Ascending aorta (tissue), 2 donors: ENCODE measurements around the gene ZNF638. TPM values are rescaled to one million over a fixed set of nuclear protein-coding genes. Genes with fewer than 3 reads are reported as not detected.

ENCODE experiments used
- DNase-seq, 2 donors: peaks; one replicate each; pipeline ENCODE4 v3.0.0-alpha.2; 2019; ENCODE audit warnings: low spot score in 2 of 2
- H3K27ac ChIP-seq, 2 donors: fragments of 200-600 bp; sonication (generic); one replicate each; pipeline ENCODE4 v1.5.1; 2016 to 2017; ENCODE audit warnings: mild to moderate bottlenecking in 1 of 2
- H3K27me3 ChIP-seq: fragments of 200-600 bp; sonication (generic); one replicate; pipeline ENCODE4 v1.5.1; 2017
- H3K36me3 ChIP-seq, 2 donors: fragments of 200-600 bp; sonication (generic); one replicate each; pipeline ENCODE4 v1.5.1; 2016
- H3K4me1 ChIP-seq, 2 donors: fragments of 200-600 bp; sonication (generic); one replicate each; pipeline ENCODE4 v1.5.1; 2016 to 2017; ENCODE audit warnings: mild to moderate bottlenecking in 1 of 2
- H3K4me3 ChIP-seq, 2 donors: fragments of 200-600 bp; sonication (generic); one replicate each; pipeline ENCODE4 v1.5.1; 2016 to 2017; ENCODE audit warnings: mild to moderate bottlenecking in 1 of 2
- H3K9me3 ChIP-seq, 2 donors: fragments of 200-600 bp; sonication (generic); one replicate each; pipeline ENCODE4 v1.5.1; 2016
- intact Hi-C: fragments of 100-400 bp; cut with DNase I; formaldehyde crosslinking; loops from one replicate; pipeline ENCODE4 v1.15.1; 2023
- total RNA-seq: library from RNA; depleted of rRNA; stranded (reverse); fragments of >200 nt; gene quantifications from one replicate; pipeline ENCODE4 v1.1.0, GENCODE V29; 2016
- TF ChIP-seq, protein P1 (sequence below), 3 experiments: fragments of 200-600 bp in 2 of 3; fragments of 450-650 bp in 1 of 3; sonication (generic) in 2 of 3; IDR thresholded peaks; one replicate each; pipeline ENCODE4 v1.5.1; 2016 to 2019; ENCODE audit warnings: antibody characterized with exemption in 3 of 3, mild to moderate bottlenecking in 1 of 3, moderate library complexity in 1 of 3

Gene ZNF638
- total RNA-seq, 1 donor from 2014 or later, result 56.0 TPM

DNA sequence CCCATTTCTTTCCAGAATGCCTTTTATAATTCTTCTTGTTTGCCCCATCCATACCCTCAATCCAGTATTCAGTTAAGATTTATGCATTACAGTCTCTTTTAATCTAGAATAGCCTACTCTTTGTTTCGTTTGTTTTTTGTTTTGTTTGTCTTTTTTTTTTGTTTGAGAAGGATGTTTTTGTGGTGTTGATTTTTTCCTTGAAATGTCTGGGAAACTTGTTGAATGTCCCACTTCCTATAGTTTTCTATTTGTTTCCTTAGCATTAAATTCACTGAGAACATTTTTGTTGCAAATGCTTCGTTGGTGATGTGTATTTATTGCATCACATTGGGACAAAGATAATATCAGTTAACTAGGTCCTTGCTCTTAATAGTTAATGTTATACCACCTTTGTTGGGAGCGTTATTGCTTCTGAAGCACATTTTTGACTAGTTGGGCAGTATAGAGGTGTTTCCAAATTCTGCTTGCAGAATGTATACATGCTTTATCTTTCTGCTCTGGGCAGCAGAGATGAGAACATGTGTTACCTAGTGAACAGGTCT, 28.9 kb downstream of the ZNF638 start:
- TF ChIP-seq, protein P1, sequence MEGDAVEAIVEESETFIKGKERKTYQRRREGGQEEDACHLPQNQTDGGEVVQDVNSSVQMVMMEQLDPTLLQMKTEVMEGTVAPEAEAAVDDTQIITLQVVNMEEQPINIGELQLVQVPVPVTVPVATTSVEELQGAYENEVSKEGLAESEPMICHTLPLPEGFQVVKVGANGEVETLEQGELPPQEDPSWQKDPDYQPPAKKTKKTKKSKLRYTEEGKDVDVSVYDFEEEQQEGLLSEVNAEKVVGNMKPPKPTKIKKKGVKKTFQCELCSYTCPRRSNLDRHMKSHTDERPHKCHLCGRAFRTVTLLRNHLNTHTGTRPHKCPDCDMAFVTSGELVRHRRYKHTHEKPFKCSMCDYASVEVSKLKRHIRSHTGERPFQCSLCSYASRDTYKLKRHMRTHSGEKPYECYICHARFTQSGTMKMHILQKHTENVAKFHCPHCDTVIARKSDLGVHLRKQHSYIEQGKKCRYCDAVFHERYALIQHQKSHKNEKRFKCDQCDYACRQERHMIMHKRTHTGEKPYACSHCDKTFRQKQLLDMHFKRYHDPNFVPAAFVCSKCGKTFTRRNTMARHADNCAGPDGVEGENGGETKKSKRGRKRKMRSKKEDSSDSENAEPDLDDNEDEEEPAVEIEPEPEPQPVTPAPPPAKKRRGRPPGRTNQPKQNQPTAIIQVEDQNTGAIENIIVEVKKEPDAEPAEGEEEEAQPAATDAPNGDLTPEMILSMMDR (IDR thresholded peaks at IDR 0.05), result no peak
- H3K4me3 ChIP-seq, result no peak overlapping the region
- no peaks in the 10 kb centered on the region for H3K9me3 ChIP-seq
- H3K27ac ChIP-seq, result no peak overlapping the region
- peaks cover 43 to 69% of the 10 kb centered on the region in 2 donors for H3K36me3 ChIP-seq
- H3K27me3 ChIP-seq, result no peaks in the 10 kb centered on the region
- DNase-seq, result no peak
- no peaks in the 10 kb centered on the region for H3K4me1 ChIP-seq
- intact Hi-C loops, result no loop called here

DNA sequence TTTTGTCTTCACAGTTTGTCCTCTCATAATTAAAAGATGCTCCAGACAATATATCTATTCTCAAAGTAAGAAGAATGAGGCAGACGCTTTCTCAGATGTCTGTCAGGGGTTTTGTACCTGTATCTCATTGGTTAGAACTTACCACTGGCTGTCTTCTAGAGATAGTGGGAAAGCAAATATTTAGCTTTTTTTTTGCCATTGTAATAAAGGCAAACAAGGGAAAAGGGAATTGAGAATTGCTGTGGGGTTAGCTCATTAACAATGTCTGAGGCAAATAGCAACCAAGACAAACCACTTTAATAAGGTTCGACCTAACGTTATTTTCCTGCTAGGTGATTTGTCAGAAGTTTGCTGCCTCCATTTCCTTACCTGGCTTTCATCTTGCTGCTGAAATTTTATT, 30.0 kb downstream of the ZNF638 start:
- H3K9me3 ChIP-seq, result no peaks in the 10 kb centered on the region
- H3K27me3 ChIP-seq, result no peaks in the 10 kb centered on the region
- intact Hi-C loops, result no loop called here
- peaks cover 48 to 73% of the 10 kb centered on the region in 2 donors for H3K36me3 ChIP-seq
- H3K4me1 ChIP-seq, result no peaks in the 10 kb centered on the region
- H3K27ac ChIP-seq, result no peak overlapping the region
- TF ChIP-seq, protein P1 (IDR thresholded peaks at IDR 0.05), result no peak
- H3K4me3 ChIP-seq, result no peak overlapping the region
- no peak for DNase-seq

DNA sequence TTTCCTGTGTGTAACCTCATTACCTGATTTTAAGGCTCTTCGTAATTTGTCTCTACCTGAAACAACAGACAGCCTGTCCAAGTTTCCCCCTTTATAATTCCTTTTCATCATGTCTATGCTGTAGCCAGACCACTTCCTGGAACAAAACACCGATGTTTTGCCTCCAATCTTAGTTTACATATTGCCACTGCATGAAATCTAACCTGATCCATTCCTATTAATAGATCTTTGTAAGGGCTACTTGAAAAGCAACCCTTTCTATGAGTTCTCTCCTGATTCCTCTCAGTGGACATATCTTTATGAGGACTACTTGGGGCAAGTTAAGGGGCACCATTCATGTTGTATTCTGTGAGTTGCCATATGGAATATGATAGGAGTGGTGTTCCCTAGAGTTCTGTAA, 30.9 kb downstream of the ZNF638 start:
- DNase-seq, result no peak

DNA sequence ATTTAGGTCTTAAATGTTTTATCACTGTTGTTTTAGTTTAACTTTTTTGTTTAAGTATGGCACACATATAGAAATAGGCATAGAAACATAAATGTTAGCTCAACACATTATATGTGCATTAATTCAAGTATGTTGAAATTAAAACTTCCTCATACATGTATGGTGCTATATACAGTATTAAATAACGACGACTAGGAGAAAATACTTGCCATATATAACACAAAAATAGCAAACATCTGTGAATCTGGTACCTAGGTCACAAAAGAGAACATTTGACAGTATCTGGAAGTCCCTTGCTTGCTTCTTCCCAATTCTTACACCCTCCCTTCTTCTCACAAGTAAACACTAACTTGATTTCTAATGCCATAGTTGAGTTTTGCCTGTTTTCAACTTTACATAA, 38.4 kb downstream of the ZNF638 start:
- Histone ChIP-seq H3K27me3 (no peaks in the 10 kb centered on the region), H3K36me3 (peaks cover 40 to 67% of the 10 kb centered on the region in 2 donors), H3K27ac (no peak overlapping the region), H3K4me3 (no peak overlapping the region), H3K4me1 (no peaks in the 10 kb centered on the region), H3K9me3 (no peaks in the 10 kb centered on the region)
- DNase-seq, result no peak
- TF ChIP-seq, protein P1 (IDR thresholded peaks at IDR 0.05), result no peak
- intact Hi-C loops, result no loop called here

More for the DNA sequence above, 30.9 kb downstream of the ZNF638 start:
- Histone ChIP-seq H3K27ac (no peak overlapping the region), H3K36me3 (peaks cover 43 to 77% of the 10 kb centered on the region in 2 donors), H3K9me3 (no peaks in the 10 kb centered on the region), H3K27me3 (no peaks in the 10 kb centered on the region), H3K4me3 (no peak overlapping the region), H3K4me1 (no peaks in the 10 kb centered on the region)
- TF ChIP-seq, protein P1 (IDR thresholded peaks at IDR 0.05), result no peak
- intact Hi-C loops, result no loop called here

DNA sequence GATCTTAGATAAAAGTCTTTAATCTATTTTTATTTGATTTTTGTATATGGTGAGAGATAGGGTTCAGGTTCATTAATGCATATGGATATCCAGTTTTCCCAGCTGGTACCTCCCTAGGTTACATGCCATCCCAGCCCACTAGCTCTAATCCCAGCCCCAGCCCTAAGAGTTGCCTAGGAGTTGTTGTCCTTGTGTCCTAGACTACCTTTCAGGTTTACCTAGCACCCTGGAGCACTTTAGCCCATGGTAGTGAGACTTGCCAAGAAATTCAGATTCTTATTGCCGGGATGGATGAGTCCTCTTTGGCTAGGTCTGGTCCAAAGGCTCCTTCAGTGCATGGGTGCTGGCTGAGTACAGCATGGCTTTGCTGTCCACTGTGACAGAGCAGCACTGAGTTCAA, 40.5 kb downstream of the ZNF638 start:
- no peaks in the 10 kb centered on the region for H3K27me3 ChIP-seq
- no peaks in the 10 kb centered on the region for H3K4me1 ChIP-seq
- no peak overlapping the region for H3K27ac ChIP-seq
- H3K4me3 ChIP-seq, result no peak overlapping the region
- TF ChIP-seq, protein P1 (IDR thresholded peaks at IDR 0.05), result no peak
- H3K9me3 ChIP-seq, result no peaks in the 10 kb centered on the region
- no peak for DNase-seq
- peaks cover 23 to 57% of the 10 kb centered on the region in 2 donors for H3K36me3 ChIP-seq
- intact Hi-C loops, result no loop called here

DNA sequence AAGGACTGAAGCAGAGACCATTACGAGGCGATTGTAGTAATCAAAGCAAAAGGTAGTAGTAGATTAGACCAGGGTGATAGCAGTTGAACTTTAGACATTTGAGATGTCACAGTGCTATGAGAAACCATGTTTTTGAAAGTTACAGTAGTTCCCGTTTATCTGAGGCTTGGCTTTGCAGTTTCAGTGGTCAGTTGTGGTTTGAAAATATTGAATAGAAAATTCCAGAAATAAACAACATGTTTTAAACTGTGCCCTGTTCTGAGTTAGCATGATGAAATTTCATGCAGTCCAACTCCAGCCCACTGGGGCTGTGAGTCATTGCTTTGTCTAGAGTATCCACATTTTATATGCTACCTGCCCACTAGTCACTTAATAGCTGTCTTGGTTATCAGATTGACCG, 47.5 kb downstream of the ZNF638 start:
- intact Hi-C loops, result no loop called here
- peaks cover 15 to 49% of the 10 kb centered on the region in 2 donors for H3K36me3 ChIP-seq

More for the DNA sequence above, 47.5 kb downstream of the ZNF638 start:
- no peak for DNase-seq
- H3K9me3 ChIP-seq, result no peaks in the 10 kb centered on the region
- TF ChIP-seq, protein P1 (IDR thresholded peaks at IDR 0.05), result no peak
- H3K4me1 ChIP-seq, result no peaks in the 10 kb centered on the region
- no peaks in the 10 kb centered on the region for H3K27me3 ChIP-seq
- no peak overlapping the region for H3K27ac ChIP-seq
- no peak overlapping the region for H3K4me3 ChIP-seq
